H1 (cell line): ENCODE data around the gene CACNG5. TPM values are rescaled to one million over a fixed set of nuclear protein-coding genes. Genes with fewer than 3 reads are reported as not detected.

Experiments used
- polyA plus RNA-seq, 7 experiments: library from polyadenylated mRNA; depleted of rRNA in 3 of 7; stranded (reverse) in 5 of 7; unstranded in 2 of 7; fragments of >200 nt in 5 of 7; fragments of 200-250 nt in 2 of 7; gene quantifications; 1 replicate in 5 of 7; 2 replicates in 1 of 7; 4 replicates in 1 of 7; pipeline versions ENCODE4 v1.2.1 to v1.2.3, GENCODE V29; 2011 to 2013; ENCODE audit warnings: missing spikeins in 2 of 7, mixed read lengths in 2 of 7
- total RNA-seq: library from RNA; stranded (reverse); fragmentation: NEBNext Ultra II Directional; extraction: Animal tissue kit (Norgen Biotek cat#: 25700); gene quantifications from 2 replicates; pipeline ENCODE4 v1.2.1, GENCODE V29; 2021
- TF ChIP-seq, protein P1 (sequence below): IDR thresholded peaks from 2 replicates; pipeline ENCODE4 v1.6.1; 2012; ENCODE audit warnings: low read length, inconsistent platforms

CACNG5 gene
- total and polyA plus RNA-seq, 2 of the 8 experiments (the other 6 are each of a cell fraction or from before 2014, with no cell fraction given): 2.2 to 3.1 TPM

DNA sequence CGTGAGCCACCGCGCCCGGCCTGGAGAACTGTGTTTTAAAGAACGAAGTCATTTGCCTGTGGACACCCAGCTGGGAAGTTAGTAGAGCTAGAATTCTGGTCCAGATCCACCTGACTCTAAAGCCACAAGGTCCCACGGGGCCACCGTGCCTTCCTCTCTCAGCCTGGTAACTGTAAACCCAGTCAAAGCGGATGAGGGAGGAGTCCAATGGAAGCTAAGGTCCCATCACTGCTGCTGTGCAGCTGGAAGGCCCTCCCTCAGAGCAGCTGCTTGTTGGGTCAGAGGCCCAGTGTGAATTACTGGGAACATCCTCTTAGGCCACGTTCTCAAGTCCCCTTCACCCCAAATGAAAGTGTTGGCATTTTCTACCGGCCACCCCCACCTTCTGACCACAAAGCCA, 48.8 kb upstream of the CACNG5 start (continued):
- TF ChIP-seq, protein P1, sequence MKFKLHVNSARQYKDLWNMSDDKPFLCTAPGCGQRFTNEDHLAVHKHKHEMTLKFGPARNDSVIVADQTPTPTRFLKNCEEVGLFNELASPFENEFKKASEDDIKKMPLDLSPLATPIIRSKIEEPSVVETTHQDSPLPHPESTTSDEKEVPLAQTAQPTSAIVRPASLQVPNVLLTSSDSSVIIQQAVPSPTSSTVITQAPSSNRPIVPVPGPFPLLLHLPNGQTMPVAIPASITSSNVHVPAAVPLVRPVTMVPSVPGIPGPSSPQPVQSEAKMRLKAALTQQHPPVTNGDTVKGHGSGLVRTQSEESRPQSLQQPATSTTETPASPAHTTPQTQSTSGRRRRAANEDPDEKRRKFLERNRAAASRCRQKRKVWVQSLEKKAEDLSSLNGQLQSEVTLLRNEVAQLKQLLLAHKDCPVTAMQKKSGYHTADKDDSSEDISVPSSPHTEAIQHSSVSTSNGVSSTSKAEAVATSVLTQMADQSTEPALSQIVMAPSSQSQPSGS: no peak
